ENCODE measurements around the gene VTA1.

Gene VTA1

DNA sequence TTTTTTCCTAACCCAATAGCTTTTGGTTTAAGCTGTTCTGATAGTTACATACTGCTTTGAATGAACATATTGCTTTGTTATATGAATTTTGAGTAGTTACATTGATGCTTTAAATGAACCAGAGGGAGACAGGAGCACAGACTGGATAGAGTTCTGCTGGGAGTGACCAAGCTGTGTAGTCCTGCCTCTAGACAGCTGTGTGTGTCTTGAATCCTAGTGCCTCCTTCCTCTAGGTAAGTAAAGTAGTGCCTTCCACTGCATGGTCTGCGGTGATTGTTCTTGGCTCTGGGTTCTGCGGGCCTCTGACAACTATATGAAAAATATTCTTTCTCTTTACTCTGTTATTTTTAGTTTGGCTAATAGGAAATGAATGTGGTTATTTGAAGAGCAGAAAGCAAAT is 108.7 kb downstream of the VTA1 start:
- no peak overlapping the region for H3K4me3 ChIP-seq (ENCODE audit: low read depth, low read length)
- DNase-seq (ENCODE audit: low read depth): no peak

DNA sequence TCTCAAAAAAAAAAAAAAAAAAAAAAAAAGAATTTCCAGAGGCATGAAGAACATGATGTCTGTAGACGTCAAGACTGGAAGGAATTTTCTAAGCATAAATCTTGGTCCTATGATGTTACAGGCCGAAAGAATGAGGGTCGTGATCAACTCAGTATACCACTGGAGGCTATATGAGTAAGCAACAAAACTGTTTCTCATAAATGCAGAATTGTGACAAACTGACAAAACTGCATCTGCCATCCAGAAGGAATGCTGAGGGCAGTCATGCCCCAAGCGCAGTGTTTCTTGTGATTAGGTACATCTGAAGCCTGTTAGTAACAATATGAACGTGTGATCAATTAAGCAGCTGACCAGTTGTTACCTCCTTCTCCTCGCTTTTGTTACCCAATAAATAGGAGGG is 111.2 kb downstream of the VTA1 start:
- no peak overlapping the region for H3K4me3 ChIP-seq (ENCODE audit: low read depth, low read length)
- no peak for DNase-seq (ENCODE audit: low read depth)

DNA sequence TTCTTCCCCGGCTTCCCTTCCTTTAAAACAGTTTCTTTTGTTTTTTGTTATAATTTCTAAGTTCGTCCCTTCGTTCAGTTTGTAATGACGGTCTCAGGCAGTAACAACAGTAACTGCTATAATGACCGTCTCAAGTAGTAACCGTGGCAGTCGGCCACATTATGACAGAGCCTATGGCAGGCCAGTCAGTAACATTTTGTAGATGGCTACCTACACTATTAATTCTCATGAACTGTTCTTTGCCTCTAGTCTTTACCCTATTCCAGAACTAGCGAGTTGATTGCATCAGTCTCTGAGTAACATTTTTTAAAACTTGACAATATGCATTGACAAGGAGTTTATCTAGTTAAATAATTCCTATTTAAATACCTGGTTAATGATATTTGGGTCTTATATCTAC is 111.7 kb downstream of the VTA1 start:
- H3K4me3 ChIP-seq (ENCODE audit: low read depth, low read length): no peak overlapping the region
- no peak for DNase-seq (ENCODE audit: low read depth)

DNA sequence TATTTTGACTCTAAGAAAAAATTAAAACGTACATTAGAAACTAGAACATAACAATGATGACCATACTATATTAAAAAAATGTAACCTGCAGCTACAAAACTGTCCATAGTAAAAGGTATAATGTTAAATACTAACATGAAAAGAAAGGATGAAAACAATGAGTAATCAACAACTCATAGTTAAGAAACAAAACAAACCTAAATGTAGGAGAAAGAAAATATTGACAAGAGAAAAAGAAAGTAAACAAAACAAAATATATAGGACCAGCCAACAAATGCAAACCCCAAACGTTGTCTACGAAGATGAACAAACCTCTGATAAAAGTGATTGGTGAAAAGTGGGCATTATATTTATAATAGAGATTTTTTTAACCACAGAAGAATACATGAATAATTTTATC is 113.7 kb downstream of the VTA1 start:
- H3K4me3 ChIP-seq (ENCODE audit: low read depth, low read length): no peak overlapping the region
- DNase-seq (ENCODE audit: low read depth): no peak

DNA sequence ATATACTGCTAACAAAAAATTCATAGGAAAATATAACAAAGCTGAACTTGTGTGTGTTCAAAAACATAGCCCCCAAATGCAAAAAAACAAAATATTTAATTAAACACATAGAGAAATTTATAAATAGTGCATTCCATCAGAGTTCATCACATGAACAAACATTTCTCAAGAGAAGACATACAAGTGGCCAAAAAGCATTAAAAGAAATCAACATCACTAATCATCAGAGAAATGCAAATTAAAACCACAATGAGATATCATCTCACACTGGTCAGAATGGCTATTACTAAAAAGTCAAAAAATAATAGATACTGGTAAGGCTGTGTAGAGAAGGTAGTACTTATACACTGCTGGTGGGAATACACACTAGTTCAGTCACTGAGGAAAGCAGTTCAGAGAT is 115.2 kb downstream of the VTA1 start:
- H3K4me3 ChIP-seq (ENCODE audit: low read depth, low read length): no peak overlapping the region
- DNase-seq (ENCODE audit: low read depth): no peak

DNA sequence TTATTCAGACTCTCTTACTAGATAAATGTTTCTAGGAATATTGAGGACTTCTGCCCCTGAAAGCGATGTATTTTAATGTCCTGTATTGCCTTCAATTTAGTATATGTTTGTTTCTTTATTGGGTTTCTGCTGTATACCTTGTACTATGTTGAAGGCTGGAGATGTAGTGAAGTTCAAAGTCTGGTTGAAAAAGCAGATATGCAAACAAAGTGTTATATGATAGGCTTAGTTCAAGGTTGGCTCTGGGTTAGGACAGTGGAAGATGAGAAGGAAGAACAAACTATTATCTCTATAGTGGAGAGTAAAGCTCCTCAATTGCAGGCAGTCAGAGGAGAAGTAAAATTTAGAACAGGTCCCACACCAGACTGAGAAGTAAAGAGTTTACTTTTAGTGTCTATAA is 118.4 kb downstream of the VTA1 start:
- H3K4me3 ChIP-seq (ENCODE audit: low read depth, low read length): no peak overlapping the region
- DNase-seq (ENCODE audit: low read depth): no peak

DNA sequence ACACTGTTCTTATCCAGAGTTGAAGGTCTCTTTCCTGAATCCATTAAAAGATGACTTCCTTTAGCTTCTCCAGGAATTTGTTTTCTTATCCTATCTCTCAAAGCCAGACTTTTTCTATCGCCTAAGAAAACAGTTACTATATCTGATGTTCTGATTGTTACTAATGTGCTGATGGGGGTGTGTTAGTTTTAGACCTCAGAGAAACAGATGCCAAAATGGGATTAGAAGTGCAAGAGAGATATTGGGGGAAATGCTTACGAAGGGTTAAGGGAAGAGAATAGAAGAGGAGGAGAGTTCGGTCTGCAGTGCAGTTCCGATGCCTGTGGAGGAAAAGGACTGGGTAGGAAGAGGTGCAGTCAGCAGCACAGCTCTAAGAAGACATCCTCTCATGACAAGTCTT is 119.0 kb downstream of the VTA1 start:
- DNase-seq (ENCODE audit: low read depth): no peak
- no peak overlapping the region for H3K4me3 ChIP-seq (ENCODE audit: low read depth, low read length)

DNA sequence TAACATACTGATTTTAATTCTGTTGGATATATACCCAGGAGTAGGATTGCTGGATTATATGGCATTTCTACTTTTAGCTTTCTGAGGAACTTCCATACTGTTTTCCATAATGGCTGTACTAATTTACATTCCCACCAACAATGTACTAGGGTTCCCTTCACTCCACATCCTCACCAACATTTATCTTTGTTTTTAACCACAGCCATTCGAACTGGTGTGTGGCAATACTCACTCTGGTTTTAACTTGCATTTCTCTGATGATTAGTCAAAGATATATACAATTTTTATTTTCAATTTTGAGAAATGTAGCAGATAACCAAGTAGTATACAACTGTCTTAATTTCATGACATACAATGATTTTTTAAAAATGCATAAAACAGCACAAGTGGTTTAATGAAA is 124.4 kb downstream of the VTA1 start:
- DNase-seq (ENCODE audit: low read depth): no peak
- no peak overlapping the region for H3K4me3 ChIP-seq (ENCODE audit: low read depth, low read length)
